SK-N-SH treated with all-trans-retinoic acid at 6 μM for 48 hours (cell line): ENCODE results near the gene FKBP6.
"Not testable (repeated sequence)": the region's sequence is repeated elsewhere in the genome, so short reads cannot be mapped to it uniquely, and the experiment has no call there.

Experiments used
- ISL1 ChIP-seq: fragments of 250-450 bp; sonication (Bioruptor Pico); IDR thresholded peaks from 2 replicates; pipeline ENCODE4 v2.1.2; 2022; ENCODE audit warnings: mild to moderate bottlenecking, moderate library complexity
- PATZ1 ChIP-seq: fragments of 250-450 bp; sonication (Bioruptor Pico); IDR thresholded peaks from 2 replicates; pipeline ENCODE4 v1.8.0; 2020; ENCODE audit warnings: mild to moderate bottlenecking, moderate library complexity, borderline replicate concordance
- TOX ChIP-seq: fragments of 250-450 bp; sonication (Bioruptor Pico); IDR thresholded peaks from 2 replicates; pipeline ENCODE4 v1.8.0; 2021; ENCODE audit warnings: mild to moderate bottlenecking, moderate library complexity, borderline replicate concordance
- ZC3H10 ChIP-seq: fragments of 250-450 bp; sonication (Bioruptor Pico); IDR thresholded peaks from 2 replicates; pipeline ENCODE4 v1.5.1; 2021; ENCODE audit warnings: mild to moderate bottlenecking, moderate library complexity
- ZFP30 ChIP-seq: fragments of 450-650 bp; formaldehyde crosslinking; IDR thresholded peaks from 2 replicates; pipeline ENCODE4 v1.5.0; 2022; ENCODE audit warnings: mild to moderate bottlenecking, moderate library complexity
- ZNF8 ChIP-seq: fragments of 450-650 bp; formaldehyde crosslinking; IDR thresholded peaks from 2 replicates; pipeline ENCODE4 v1.5.0; 2020; ENCODE audit warnings: mild to moderate bottlenecking, moderate library complexity
- TF ChIP-seq, protein P1 (sequence below): fragments of 250-450 bp; sonication (Bioruptor Pico); IDR thresholded peaks from 2 replicates; pipeline ENCODE4 v1.5.1; 2020; ENCODE audit warnings: low read depth, mild to moderate bottlenecking, moderate library complexity

- TF ChIP-seq ZFP30 (CRISPR knock-in tag); ISL1; ZC3H10 (CRISPR knock-in tag); TOX (CRISPR knock-in tag); ZNF8 (CRISPR knock-in tag); PATZ1 (CRISPR knock-in tag): not testable (repeated sequence)
- TF ChIP-seq, protein P1, sequence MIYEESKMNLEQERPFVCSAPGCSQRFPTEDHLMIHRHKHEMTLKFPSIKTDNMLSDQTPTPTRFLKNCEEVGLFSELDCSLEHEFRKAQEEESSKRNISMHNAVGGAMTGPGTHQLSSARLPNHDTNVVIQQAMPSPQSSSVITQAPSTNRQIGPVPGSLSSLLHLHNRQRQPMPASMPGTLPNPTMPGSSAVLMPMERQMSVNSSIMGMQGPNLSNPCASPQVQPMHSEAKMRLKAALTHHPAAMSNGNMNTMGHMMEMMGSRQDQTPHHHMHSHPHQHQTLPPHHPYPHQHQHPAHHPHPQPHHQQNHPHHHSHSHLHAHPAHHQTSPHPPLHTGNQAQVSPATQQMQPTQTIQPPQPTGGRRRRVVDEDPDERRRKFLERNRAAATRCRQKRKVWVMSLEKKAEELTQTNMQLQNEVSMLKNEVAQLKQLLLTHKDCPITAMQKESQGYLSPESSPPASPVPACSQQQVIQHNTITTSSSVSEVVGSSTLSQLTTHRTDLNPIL (CRISPR knock-in tag) = not testable (repeated sequence)
Measured at GRCh38 chr7:73311421-73311820, 16.5 kb upstream of the FKBP6 start.
